Esophagus muscularis mucosa (tissue), 4 donors: ENCODE data around the gene C10orf53. TPM values are rescaled to one million over a fixed set of nuclear protein-coding genes. Genes with fewer than 3 reads are reported as not detected.

Source experiments
- DNase-seq: peaks from one replicate; pipeline ENCODE4 v3.0.0-alpha.2; 2017; ENCODE audit errors: extremely low spot score
- H3K27ac ChIP-seq, 4 donors: fragments of 200-600 bp; sonication (generic); replicated peaks in 1 of 4; 1 replicate in 3 of 4; 2 replicates in 1 of 4; pipeline ENCODE4 v1.5.1; 2016 to 2019; ENCODE audit warnings: mild to moderate bottlenecking in 1 of 4
- H3K27me3 ChIP-seq, 4 donors: fragments of 200-600 bp; sonication (generic); one replicate each; pipeline versions ENCODE4 v1.5.1 to v1.6.0; 2016 to 2019
- H3K36me3 ChIP-seq, 4 donors: fragments of 200-600 bp; sonication (generic); one replicate each; pipeline ENCODE4 v1.5.1; 2016 to 2019
- H3K4me1 ChIP-seq, 4 donors: fragments of 200-600 bp; sonication (generic); one replicate each; pipeline ENCODE4 v1.5.1; 2016 to 2019
- H3K4me3 ChIP-seq, 4 donors: fragments of 200-600 bp; sonication (generic); 1 replicate in 2 of 4; 2 replicates in 2 of 4; pipeline ENCODE4 v1.5.1; 2016 to 2019; ENCODE audit warnings: mild to moderate bottlenecking in 4 of 4, moderate library complexity in 1 of 4
- H3K9me3 ChIP-seq, 4 donors: fragments of 200-600 bp; sonication (generic); 1 replicate in 3 of 4; 2 replicates in 1 of 4; pipeline ENCODE4 v1.5.1; 2016 to 2019
- EP300 ChIP-seq: sonication (generic); formaldehyde crosslinking; IDR thresholded peaks from one replicate; pipeline ENCODE4 v1.6.1; 2017; ENCODE audit warnings: antibody characterized with exemption
- POLR2A ChIP-seq: fragments of 450-650 bp; IDR thresholded peaks from one replicate; pipeline ENCODE4 v1.6.1; 2017; ENCODE audit warnings: antibody characterized with exemption, moderate library complexity, mild to moderate bottlenecking, low read depth
- POLR2AphosphoS5 ChIP-seq, 2 donors: sonication (generic); formaldehyde crosslinking; IDR thresholded peaks; one replicate each; pipeline ENCODE4 v1.6.1; 2017; ENCODE audit warnings: antibody characterized with exemption in 2 of 2
- WGBS: methylation state at CpG from one replicate; pipeline ENCODE4 v1.1.5; 2018; 5-methylcytosine and 5-hydroxymethylcytosine counted together
- intact Hi-C: fragments of 100-400 bp; cut with DNase I; formaldehyde crosslinking; loops from one replicate; pipeline ENCODE4 v1.15.1; 2023
- total RNA-seq, 4 donors: library from RNA; depleted of rRNA; stranded (reverse); fragments of >200 nt; gene quantifications; one replicate each; pipeline versions ENCODE4 v1.1.0 to v1.2.1, GENCODE V29; 2016
- TF ChIP-seq, protein P1 (sequence below), 3 experiments: fragments of 200-600 bp in 2 of 3; fragments of 450-650 bp in 1 of 3; sonication (generic) in 2 of 3; IDR thresholded peaks; one replicate each; pipeline ENCODE4 v1.5.1; 2017 to 2019; ENCODE audit warnings: antibody characterized with exemption in 3 of 3, mild to moderate bottlenecking in 2 of 3, moderate library complexity in 1 of 3

C10orf53 gene
- total RNA-seq, 4 donors from 2014 or later = not detected

DNA sequence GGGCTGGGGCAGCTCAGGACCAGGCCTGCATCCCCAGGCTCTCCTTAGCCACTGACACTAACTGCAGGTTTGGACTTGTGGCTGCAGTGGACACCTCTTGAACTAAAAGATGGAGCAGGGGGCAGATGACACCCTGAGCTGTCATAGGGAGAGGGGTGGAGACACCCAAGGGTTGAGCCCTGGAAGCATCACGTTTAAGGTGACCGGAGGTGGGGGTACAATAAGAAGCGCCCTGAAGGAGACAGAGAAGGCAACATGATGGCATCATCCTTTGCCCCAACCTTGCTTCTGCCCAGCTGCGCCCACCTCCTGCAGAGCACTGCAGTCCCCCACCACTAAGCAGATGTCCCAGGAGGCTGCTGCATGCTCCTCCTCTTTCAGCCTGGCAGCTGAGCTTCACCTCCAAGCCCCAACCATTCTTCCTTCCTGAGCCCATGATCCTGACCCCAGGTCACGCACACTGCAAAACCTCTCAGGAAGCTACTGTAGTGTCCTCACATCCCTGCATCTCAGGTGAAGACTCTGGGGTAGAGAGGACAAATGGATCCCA lies 57.2 kb downstream of the C10orf53 start:
- DNase-seq = peak; percentile 26
- 91% methylated on average over 5 of the region's 5 CpGs for WGBS
- Histone ChIP-seq H3K4me1 (no peaks in the 10 kb centered on the region), H3K36me3 (no peaks in the 10 kb centered on the region), H3K27ac (no peak overlapping the region), H3K27me3 (no peaks in the 10 kb centered on the region), H3K4me3 (no peak overlapping the region), H3K9me3 (no peaks in the 10 kb centered on the region)
- no peak for TF ChIP-seq EP300
- TF ChIP-seq POLR2AphosphoS5 (IDR thresholded peaks at IDR 0.05) = no peak
- no peak for TF ChIP-seq POLR2A
- TF ChIP-seq, protein P1, sequence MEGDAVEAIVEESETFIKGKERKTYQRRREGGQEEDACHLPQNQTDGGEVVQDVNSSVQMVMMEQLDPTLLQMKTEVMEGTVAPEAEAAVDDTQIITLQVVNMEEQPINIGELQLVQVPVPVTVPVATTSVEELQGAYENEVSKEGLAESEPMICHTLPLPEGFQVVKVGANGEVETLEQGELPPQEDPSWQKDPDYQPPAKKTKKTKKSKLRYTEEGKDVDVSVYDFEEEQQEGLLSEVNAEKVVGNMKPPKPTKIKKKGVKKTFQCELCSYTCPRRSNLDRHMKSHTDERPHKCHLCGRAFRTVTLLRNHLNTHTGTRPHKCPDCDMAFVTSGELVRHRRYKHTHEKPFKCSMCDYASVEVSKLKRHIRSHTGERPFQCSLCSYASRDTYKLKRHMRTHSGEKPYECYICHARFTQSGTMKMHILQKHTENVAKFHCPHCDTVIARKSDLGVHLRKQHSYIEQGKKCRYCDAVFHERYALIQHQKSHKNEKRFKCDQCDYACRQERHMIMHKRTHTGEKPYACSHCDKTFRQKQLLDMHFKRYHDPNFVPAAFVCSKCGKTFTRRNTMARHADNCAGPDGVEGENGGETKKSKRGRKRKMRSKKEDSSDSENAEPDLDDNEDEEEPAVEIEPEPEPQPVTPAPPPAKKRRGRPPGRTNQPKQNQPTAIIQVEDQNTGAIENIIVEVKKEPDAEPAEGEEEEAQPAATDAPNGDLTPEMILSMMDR (IDR thresholded peaks at IDR 0.05) = no peak
- intact Hi-C loops = no loop called here

DNA sequence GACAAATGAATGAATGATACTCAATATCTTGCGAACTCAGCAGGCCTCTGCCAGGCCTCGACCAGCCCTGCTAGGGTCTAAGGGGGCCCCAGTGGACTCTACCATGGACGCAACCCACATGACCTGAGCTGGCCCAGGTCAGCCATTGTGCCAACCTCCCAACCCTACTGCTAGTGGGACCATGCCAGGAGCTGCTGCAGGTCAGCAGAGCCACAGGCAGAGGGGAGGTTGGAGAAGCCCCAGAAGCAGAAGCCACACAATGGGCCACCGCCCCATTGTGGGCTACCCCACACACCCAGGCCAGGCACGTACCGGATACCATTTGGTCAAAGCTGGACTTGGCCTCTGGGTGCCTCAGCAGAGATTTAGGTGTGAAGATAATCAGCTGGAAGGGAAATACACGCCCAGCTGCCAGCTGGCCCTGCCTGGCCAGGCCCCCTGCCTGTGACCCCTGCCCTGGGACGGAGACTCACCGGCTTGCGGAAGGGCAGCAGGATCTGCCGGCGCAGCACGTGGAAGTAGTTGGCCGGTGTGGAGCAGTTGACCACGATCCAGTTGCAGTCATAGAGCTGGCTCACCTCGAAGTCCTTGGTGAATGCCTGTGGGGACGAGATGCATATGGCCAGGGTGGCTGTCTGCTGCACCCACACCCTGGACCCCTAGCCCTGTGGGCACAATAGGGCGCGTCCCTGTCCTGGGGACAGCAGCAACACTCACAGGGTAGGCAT lies 58.2 kb downstream of the C10orf53 start:
- WGBS = 91% methylated on average over 4 of the region's 19 CpGs
- Histone ChIP-seq H3K27me3 (no peaks in the 10 kb centered on the region), H3K9me3 (no peaks in the 10 kb centered on the region), H3K27ac (no peak overlapping the region), H3K4me1 (no peaks in the 10 kb centered on the region), H3K36me3 (no peaks in the 10 kb centered on the region), H3K4me3 (no peak overlapping the region)
- TF ChIP-seq POLR2A = no peak
- TF ChIP-seq EP300 = no peak
- TF ChIP-seq, protein P1 (IDR thresholded peaks at IDR 0.05) = no peak
- TF ChIP-seq POLR2AphosphoS5 (IDR thresholded peaks at IDR 0.05) = no peak
- peak; percentile 87 for DNase-seq
- intact Hi-C loops = no loop called here

DNA sequence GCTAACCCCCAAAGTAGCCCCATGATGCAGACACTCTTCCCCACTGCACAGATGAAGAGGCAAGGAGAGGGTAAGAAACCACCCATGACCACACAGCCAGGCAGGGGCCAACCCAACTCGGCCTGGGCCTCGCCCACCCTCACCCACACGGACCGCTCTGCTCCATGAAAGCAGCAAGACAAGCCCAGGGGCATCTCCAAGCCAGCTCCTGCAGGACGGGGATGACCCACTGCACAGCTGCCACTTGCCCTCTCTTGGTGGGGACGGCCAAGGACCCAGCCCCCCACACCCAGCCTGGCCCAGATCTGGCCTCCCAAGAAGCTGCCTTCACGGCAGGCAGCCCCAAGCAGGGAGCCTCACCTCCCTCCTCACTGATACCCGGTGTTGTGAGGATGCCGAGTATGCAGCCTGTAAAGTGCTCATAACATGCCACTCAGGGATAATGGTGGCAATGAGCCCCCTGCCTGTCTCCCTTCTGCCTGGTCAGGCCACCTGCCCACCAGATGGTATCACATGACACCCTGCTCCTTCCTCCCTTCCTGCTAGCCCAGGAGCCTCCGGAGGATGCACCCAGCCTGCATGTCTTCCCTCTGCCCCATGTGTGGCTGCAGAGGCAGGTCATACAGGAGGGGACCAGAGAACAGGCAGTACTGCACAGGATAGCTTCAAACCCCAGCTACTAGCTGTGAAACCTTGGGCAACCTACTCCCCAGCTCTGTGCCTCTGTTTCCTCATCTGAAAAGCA lies 59.3 kb downstream of the C10orf53 start:
- Histone ChIP-seq H3K27ac (no peak overlapping the region), H3K27me3 (no peaks in the 10 kb centered on the region), H3K36me3 (no peaks in the 10 kb centered on the region), H3K4me3 (no peak overlapping the region), H3K4me1 (no peaks in the 10 kb centered on the region), H3K9me3 (no peaks in the 10 kb centered on the region)
- peak; percentile 90 for DNase-seq
- intact Hi-C loops = no loop called here
- TF ChIP-seq EP300 (no peak), POLR2A (no peak), POLR2AphosphoS5 (IDR thresholded peaks at IDR 0.05) (no peak)
- TF ChIP-seq, protein P1 (IDR thresholded peaks at IDR 0.05) = no peak
- 86% methylated on average over 8 of the region's 10 CpGs for WGBS

DNA sequence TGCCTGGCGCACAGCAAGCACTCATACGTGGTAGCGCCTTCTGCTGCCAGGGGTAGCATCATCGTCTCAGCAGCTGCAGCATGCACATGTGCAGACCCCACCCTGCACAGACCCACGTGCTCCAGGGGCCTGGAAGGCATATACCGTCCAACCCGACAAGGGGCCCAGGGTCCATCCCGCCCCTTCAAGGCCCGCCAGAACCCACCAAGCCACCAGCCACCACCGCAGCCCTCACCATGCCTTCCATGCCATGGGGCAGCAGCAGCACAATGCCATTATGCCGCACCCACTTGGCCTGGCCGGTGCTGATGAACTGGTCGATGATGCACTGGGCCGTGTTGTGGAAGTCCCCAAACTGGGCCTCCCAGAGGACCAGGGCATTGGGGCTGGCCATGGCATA lies 60.0 kb downstream of the C10orf53 start:
- Histone ChIP-seq H3K27ac (no peak overlapping the region), H3K4me1 (no peaks in the 10 kb centered on the region), H3K4me3 (no peak overlapping the region), H3K27me3 (no peaks in the 10 kb centered on the region), H3K36me3 (no peaks in the 10 kb centered on the region), H3K9me3 (no peaks in the 10 kb centered on the region)
- intact Hi-C loops = no loop called here
- WGBS = 73% methylated on average over 7 of the region's 14 CpGs
- TF ChIP-seq EP300 (no peak), POLR2A (no peak), POLR2AphosphoS5 (IDR thresholded peaks at IDR 0.05) (no peak)
- TF ChIP-seq, protein P1 (IDR thresholded peaks at IDR 0.05) = no peak
- DNase-seq = no peak
